Stimulated activated CD4-positive, alpha-beta T cell treated with anti-CD3 and anti-CD28 coated beads, Interleukin-15, amount 100 ng/mL, for 48 hours (primary cell): ENCODE measurements around the gene GPR3.

Source experiments
- DNase-seq, 2 donors: peaks; one replicate each; pipeline ENCODE4 v3.0.0-alpha.2; 2020; ENCODE audit warnings: low read depth in 2 of 2

Gene GPR3, protein sequence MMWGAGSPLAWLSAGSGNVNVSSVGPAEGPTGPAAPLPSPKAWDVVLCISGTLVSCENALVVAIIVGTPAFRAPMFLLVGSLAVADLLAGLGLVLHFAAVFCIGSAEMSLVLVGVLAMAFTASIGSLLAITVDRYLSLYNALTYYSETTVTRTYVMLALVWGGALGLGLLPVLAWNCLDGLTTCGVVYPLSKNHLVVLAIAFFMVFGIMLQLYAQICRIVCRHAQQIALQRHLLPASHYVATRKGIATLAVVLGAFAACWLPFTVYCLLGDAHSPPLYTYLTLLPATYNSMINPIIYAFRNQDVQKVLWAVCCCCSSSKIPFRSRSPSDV

GRCh38 chr1:27392096-27392777, at the start of gene GPR3:
Gene GPR3 (plus strand): TSS chr1:27392622. CDS start chr1:27393799, 1,177 bp downstream.
- peak; percentile 90 to 94 for DNase-seq

DNA sequence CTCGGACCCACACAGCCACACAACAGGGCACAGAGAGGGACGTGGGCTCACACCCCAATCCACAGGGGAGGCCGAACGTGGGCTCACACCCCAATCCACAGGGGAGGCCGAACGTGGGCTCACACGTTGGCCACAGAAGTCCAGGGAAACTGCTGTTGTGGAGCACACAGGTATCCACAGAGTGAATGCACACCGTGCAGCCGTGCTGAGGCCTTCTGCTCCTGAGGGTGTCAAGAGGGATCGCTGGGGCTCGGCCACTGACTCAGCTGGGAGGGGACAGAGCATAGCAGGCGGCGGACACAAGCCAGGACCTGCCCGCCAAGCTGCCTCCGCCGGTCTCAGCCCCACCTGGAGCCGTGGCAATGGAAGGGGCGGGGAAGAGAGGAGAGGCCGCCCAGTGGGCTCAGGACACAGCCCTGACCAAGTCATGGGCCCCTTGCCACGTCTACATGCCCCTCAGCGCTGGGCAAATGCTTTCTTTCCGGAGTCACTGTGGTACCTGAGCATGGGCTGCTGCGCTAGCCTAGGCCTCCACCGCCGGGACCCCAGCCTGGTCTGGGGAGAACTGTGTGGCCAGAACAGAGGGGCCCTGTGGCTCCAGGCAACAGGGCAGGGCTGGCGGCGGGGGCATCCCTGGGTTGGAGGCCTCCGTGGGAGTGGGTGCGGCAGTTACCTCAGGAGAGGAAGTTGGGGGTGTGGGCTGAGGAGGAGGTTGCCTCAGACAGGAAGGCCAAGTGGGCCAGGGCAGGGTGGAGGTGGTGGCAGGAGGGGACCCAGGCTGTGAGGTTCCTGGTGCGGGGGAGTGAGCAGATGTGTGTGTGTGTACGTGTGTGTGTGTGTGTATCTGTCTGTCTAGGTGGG, 49.4 kb upstream of the GPR3 start:
- DNase-seq = no peak

GRCh38 chr1:27343639-27344025, 48.8 kb upstream of the GPR3 start:
- DNase-seq = no peak

GRCh38 chr1:27345272-27345671, 47.1 kb upstream of the GPR3 start:
- no peak for DNase-seq

DNA sequence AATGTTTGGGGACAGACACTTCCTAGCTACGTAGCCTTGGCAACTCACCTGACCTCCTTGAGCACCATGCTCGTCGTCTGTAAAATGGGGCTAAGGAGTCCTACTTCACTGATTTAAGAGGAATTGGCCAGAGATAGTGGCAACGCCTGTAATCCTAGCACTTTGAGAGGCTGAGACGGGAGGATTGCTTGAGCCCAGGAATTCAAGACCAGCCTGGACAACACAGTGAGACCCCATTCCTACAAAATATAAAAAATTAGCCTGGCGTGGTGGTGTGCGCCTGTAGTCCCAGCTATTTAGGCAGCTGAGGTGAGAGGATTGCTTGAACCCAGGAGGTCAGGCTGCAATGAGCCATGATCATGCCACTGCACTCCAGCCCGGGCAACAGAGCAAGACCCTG, 46.1 kb upstream of the GPR3 start:
- DNase-seq = no peak

DNA sequence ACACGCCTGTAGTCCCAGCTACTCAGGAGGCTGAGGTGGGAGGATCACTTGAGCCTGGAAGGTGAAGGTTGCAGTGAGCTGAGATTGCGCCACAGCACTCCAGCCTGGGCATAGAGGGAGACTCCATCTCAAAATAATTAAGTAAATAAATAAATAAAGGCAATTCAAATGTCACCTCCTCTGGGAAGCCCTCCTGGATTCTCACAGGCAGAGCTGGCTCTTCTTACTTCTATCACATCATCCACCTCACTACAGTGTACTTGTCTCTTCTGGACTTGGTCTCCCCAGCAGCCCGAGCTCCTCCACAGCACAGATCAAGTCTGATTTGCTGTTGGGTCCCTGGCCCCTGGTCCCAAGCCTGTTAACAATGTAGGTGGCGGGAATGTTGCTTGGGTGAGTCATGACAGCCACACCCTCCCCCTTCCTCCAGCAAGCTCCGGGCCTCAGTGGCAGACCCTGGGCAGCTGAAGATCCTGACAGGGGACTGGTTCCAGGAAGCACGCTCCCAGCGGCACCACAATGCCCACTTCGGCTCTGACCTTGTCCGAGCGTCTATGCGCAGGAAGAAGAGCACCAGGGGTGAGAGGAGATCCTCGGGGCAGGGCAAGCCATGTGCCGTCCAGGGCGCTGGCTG, 45.3 kb upstream of the GPR3 start:
- DNase-seq = no peak

DNA sequence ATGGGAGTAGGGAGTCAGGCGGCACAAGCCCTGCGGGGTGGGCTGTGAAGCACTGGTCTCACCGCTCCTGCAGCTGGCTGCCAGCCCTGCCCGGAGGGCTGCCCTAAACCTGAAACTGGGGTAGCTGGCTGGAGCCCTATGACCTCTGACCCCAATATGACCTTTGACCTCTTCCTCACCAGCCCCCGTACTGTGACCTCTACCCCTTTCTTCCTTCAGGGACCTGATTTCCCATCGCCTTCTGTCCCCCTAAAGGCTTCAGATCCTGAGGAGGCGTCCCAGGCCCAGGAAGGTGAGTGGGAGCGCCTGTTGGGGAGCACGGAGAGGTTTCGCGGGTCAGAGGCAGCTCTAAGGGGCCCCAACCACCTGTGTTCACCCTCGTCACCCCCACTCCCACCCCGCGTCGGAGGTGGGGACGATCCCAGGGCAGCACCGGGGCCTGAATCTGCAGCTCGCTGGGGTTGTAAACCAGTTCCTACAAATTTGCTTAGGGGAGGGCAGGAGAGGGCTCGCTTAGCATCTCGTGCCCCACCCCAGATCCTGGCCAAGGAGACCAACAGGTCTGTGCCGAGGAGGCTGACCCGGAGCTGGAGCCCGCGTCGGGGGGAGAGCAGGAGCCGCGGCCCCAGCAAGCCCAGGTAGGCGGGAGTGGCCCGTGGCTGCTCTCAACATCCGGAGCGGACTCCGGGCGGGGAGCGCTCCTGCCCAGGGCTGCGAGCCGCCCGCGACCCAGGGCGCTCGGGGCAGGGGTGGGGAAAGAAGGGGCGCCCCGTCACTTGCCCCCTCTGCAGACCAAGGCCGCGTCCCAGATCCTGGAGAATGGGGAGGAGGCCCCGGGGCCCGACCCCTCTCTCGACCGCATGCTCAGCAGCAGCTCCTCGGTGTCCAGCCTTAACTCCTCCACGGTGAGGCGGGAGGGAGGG, 43.3 kb upstream of the GPR3 start:
- no peak for DNase-seq

GRCh38 chr1:27349784-27350662, 42.4 kb upstream of the GPR3 start:
- no peak for DNase-seq

GRCh38 chr1:27350663-27351540, 41.5 kb upstream of the GPR3 start:
- no peak for DNase-seq

DNA sequence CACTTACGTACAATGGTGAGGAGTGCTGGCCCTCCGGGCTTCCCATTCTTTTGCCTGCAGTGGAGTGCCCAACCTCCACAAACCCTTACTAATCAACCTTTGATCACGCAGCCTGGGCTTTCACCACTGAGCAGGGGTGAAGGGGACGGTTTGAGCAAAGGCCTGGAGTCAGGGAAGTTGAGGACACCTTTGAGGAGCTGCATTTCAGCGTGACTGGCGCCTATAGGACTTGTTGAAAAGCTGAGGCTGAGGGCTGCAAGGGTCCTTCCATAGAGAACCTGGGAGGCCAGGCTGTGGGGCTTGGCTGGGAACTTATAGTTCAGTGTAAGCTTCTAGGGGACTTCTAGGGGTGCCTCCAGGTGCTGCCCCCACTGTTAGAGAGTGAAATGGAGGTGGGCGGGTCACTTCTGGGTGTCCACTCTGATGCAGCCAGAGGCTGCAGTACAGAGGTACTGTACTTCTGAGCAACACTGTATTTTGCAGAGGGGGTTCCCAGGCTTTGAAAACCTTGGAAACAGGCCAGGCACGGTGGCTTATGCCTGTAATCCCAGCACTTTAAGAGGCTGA, 40.8 kb upstream of the GPR3 start:
- no peak for DNase-seq

GRCh38 chr1:27353166-27353565, 39.3 kb upstream of the GPR3 start:
- DNase-seq = no peak

GRCh38 chr1:27353629-27354028, 38.8 kb upstream of the GPR3 start:
- DNase-seq = no peak

- DNase-seq = no peak
Observed at GRCh38 chr1:27355683-27356082, 36.7 kb upstream of the GPR3 start.

DNA sequence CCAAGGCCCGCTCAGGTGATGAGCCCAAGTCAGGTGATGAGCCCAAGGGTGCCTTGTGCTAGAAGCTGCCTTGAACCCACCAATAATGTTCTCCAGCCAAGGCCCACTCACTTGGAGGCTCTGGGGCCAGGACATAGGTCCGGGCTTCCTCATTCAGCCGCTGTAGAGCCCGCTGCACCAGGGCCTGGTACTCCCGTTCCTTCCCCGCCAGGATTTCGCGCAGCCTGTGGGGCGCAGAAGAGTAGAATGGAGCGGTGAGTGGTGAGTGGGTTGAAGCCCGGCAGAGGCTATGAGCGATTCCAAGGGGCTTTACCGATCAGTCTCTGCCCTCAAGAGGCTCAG, 36.2 kb upstream of the GPR3 start:
- no peak for DNase-seq

- no peak for DNase-seq
Observed at GRCh38 chr1:27356619-27357280, 35.7 kb upstream of the GPR3 start.

GRCh38 chr1:27357281-27358037, 35.0 kb upstream of the GPR3 start:
- DNase-seq = peak; percentile 70 to 72
